ENCODE results near the gene ASTL. TPM values are rescaled to one million over a fixed set of nuclear protein-coding genes. Genes with fewer than 3 reads are reported as not detected.
A peak's percentile ranks its signal among the peaks of the same experiment; 100 is the strongest.

Gene ASTL
- total and polyA plus RNA-seq, 5 donors = not detected

DNA sequence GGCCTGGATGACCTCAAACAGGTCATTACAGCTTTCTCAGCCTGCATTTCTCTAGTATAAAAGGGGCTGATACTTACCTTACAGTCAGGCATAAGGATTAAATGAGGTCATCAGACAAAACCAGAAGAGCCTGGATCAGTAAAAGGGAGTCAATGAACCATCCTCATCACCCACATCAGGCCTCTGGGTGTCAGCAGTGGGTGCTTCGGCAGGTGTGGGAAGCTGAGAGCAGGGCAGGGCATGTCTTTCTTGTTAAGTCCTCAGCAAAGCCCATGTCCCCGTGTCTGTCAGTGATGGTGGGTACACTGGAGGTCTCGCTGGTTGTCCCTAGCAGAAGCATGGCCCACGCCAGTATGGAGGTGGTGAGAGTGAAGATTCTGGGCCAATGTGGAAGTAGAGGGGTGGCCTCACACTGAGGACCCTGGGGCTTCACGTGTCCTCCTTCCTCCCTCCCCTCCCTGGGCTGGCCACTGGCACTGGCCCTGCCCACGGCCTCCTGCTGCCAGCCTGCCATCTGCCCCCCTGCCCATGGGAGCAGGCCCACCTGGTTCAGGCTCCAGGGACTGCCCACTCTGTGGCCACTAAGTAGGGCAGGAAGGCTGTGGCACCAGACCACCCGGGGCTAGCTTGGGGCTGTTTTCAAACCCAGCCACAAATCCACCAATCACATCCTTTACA lies 26.3 kb downstream of the ASTL start:
- intact Hi-C loops (cut with DNase I) = loop anchor here (10.0 kb wide), 2 partner anchors 87 to 117 kb away; partner anchors contain the start of gene ANKRD36C (in 1 of the 4)
- Histone ChIP-seq H3K27ac (ENCODE audit: low read length) (no peak overlapping the region), H3K9me3 (ENCODE audit: control insufficient read depth, low read length) (no peaks in the 10 kb centered on the region), H3K27me3 (ENCODE audit: control insufficient read depth, insufficient read depth) (no peaks in the 10 kb centered on the region), H3K4me1 (ENCODE audit: control insufficient read depth, insufficient read depth, low read length) (peaks cover 5% of the 10 kb centered on the region), H3K4me3 (ENCODE audit: low read length) (no peak overlapping the region)
- ATAC-seq (no peak), DNase-seq (no peak)
- 94% methylated on average over 7 of the region's 7 CpGs for WGBS

DNA sequence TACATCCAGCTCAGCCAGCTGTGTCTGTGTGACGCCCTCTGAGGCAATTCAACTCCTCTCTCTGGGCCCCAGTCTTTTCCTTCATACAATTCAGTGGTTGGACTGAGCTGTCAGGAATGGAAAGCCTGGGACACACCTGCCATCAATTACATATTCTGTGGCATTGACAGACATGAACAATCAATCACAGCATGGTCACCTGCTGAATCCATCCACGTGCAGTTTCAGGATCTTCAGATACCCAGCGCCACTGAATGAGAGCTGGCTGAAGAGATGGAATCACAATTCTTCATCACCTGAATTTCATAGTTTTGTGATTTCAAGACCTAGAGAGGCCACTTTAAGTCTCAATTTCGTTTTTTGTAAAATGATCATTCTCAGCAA lies 27.1 kb downstream of the ASTL start:
- H3K27ac ChIP-seq (ENCODE audit: low read length) = no peak overlapping the region
- DNase-seq = no peak
- WGBS = 86% methylated on average over 4 of the region's 4 CpGs

DNA sequence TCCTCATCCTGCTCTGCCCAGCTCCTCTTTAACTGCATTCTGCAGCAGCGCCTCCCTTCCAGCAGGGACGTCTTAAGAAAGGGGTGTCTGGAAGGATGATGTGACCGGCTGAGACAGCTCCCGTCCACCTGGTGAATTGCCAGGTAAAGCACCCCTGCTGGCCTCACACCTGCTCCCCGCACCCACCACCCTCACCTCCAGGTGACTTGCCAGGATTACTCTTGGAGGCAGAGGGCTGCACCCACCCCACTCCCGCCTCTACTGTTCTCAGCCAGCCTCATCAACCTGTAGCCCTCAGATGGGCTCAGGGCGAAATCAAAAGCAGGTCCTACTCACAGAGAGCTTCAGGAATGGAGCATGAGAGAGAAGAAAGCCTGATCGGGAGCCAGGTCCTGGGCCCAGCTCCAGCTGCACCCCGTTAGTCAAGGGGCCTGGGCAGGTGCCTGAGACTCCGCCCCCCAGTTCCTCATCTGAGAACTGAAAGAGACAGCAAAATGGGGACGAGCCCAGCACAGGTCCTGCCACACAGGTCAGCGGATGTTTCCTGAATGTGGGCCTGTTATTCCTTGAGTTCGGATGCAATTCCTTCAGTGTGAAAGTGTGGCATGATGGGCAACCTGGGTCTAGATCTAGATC lies 27.6 kb downstream of the ASTL start:
- intact Hi-C loops (cut with DNase I) = loop anchor here (10.0 kb wide), 2 partner anchors 86 to 116 kb away; partner anchors contain the start of gene ANKRD36C (in 1 of the 4)
- WGBS = 92% methylated on average over 13 of the region's 13 CpGs
- no peak for ATAC-seq
- no peak overlapping the region for H3K27ac ChIP-seq (ENCODE audit: low read length)
- DNase-seq = no peak
- H3K4me1 ChIP-seq (ENCODE audit: control insufficient read depth, insufficient read depth, low read length) = peaks cover 5% of the 10 kb centered on the region
- no peaks in the 10 kb centered on the region for H3K27me3 ChIP-seq (ENCODE audit: control insufficient read depth, insufficient read depth)
- no peak overlapping the region for H3K4me3 ChIP-seq (ENCODE audit: low read length)
- no peaks in the 10 kb centered on the region for H3K9me3 ChIP-seq (ENCODE audit: control insufficient read depth, low read length)

More for the DNA sequence above, 27.1 kb downstream of the ASTL start:
- no peaks in the 10 kb centered on the region for H3K9me3 ChIP-seq (ENCODE audit: control insufficient read depth, low read length)
- H3K4me3 ChIP-seq (ENCODE audit: low read length) = no peak overlapping the region
- intact Hi-C loops (cut with DNase I) = loop anchor here (10.0 kb wide), 2 partner anchors 86 to 116 kb away; partner anchors contain the start of gene ANKRD36C (in 1 of the 4)
- ATAC-seq = no peak
- no peaks in the 10 kb centered on the region for H3K27me3 ChIP-seq (ENCODE audit: control insufficient read depth, insufficient read depth)
- H3K4me1 ChIP-seq (ENCODE audit: control insufficient read depth, insufficient read depth, low read length) = peaks cover 5% of the 10 kb centered on the region

DNA sequence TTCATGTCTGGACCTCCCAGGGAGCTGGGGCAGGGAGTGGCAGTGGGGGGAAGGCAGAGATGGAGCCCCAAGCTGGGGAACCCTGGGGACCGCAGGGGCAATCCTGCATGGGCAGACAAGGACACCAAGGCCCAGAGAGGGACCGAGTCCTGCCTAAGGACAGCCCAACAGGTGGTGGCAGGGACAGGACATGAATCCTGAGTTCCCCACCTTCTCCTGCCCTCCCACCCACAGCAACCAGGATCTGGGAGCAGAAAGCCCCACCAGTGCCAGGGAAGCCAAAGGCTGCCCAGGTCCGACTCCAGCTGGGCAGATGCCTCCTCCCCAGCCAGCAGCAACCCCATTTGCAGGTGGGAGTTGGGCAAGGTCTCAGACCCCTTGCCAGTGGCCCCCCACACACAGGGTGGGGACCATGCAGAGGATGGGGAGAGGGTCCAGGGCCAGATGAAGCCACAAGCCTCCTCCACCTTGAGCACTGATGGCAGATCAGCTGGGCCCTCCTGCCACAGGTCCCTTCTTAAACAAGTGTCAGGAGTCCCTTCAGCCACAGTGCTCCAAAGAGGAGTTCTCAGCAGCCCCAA lies 28.3 kb downstream of the ASTL start:
- peaks cover 5% of the 10 kb centered on the region for H3K4me1 ChIP-seq (ENCODE audit: control insufficient read depth, insufficient read depth, low read length)
- ATAC-seq (no peak), DNase-seq (no peak)
- WGBS = 97% methylated on average over 3 of the region's 3 CpGs
- no peaks in the 10 kb centered on the region for H3K27me3 ChIP-seq (ENCODE audit: control insufficient read depth, insufficient read depth)
- no peak overlapping the region for H3K4me3 ChIP-seq (ENCODE audit: low read length)
- intact Hi-C loops (cut with DNase I) = loop anchor here (10.0 kb wide), 2 partner anchors 85 to 115 kb away; partner anchors contain the start of gene ANKRD36C (in 1 of the 4)
- no peaks in the 10 kb centered on the region for H3K9me3 ChIP-seq (ENCODE audit: control insufficient read depth, low read length)
- H3K27ac ChIP-seq (ENCODE audit: low read length) = no peak overlapping the region

DNA sequence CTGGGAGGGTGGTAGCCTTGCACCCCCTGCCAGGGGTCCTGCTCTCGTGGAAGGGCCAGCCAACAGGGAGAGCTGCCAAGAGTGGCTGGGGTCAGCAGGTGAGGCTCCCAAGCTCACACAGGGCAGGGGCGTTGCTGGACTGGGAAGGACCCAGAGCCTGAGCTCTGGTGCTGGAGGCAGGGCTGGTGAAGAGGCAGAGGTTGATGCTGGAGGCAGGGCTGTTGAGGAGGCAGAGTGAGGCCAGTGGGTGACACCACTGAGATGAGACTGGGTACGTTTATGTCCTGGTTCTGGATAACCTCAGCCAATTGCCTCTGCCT lies 29.0 kb downstream of the ASTL start:
- intact Hi-C loops (cut with DNase I) = no loop called here
- H3K27ac ChIP-seq (ENCODE audit: low read length) = peak overlapping the region; percentile 6
- peaks cover 5% of the 10 kb centered on the region for H3K4me1 ChIP-seq (ENCODE audit: control insufficient read depth, insufficient read depth, low read length)
- H3K4me3 ChIP-seq (ENCODE audit: low read length) = no peak overlapping the region
- DNase-seq (no peak), ATAC-seq (no peak)
- H3K9me3 ChIP-seq (ENCODE audit: control insufficient read depth, low read length) = no peaks in the 10 kb centered on the region
- no peaks in the 10 kb centered on the region for H3K27me3 ChIP-seq (ENCODE audit: control insufficient read depth, insufficient read depth)
- WGBS = 19% methylated on average over 3 of the region's 3 CpGs

DNA sequence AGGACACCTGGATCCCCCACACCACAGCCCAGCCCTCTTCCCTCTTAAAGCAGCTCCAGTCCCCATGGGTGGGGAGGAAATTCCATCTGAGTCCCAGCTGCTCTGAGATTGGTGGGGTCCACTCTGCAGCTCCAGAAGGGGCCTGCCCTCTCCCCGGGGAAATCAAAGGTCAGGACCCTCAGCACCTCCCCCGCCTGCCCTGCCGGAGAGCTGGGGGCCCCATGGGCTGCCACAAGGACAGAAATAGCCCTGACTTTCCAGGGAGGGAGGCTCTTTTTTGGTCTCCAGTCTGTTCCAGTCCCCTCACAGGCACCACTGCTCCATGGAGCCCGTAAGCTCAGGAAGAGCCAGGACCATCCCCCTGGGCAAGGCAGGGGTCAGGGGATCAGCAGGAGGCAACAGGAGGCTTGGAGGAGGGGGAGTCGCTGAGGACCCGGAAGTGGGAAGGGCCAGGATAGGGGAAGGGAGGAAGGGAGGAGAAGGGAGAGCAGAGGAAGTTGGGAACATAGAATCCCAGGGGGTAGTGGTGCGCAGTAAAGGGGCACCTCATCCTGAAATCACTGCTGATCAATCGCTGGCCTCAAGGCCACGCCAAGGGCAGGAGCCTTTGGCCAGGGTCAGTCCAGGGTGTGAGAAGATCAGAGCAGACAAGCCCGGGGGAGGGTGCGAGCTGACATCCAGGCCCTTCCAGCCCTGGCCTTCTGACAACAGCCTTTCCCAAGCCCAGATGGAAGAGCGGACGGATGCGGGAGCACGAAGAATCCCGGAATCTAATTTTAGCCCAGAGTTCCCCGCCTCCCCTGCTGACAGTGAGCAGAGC lies 29.6 kb downstream of the ASTL start:
- intact Hi-C loops (cut with DNase I) = no loop called here
- H3K9me3 ChIP-seq (ENCODE audit: control insufficient read depth, low read length) = no peaks in the 10 kb centered on the region
- no peak overlapping the region for H3K4me3 ChIP-seq (ENCODE audit: low read length)
- H3K27me3 ChIP-seq (ENCODE audit: control insufficient read depth, insufficient read depth) = no peaks in the 10 kb centered on the region
- WGBS = 16% methylated on average over 17 of the region's 17 CpGs
- peak overlapping the region; percentile 19 for H3K27ac ChIP-seq (ENCODE audit: low read length)
- ATAC-seq (peak; percentile 56 to 59), DNase-seq (peak; percentile 51 to 78 (median 68))
- peaks cover 5% of the 10 kb centered on the region for H3K4me1 ChIP-seq (ENCODE audit: control insufficient read depth, insufficient read depth, low read length)

DNA sequence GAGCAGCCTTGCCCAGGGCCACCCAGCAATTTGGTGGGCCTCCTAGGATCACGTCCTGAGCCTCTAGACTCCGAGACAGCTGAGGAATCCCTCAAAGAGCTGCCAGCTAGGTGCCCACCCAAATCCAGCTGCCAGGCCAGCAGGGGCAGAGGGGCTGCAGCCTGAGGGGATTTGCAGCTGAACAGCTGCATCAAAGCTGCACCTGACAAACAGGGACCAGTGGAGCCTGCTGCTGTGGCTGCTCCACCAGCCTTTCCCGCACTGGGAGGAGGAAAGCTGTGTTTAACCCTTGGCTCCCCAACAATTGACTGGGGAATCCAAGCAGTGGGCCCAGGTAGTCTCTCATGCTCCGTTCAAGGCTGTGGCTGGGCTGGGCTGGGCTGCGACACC lies 30.2 kb downstream of the ASTL start:
- intact Hi-C loops (cut with DNase I) = no loop called here
- Histone ChIP-seq H3K27ac (ENCODE audit: low read length) (no peak overlapping the region), H3K4me3 (ENCODE audit: low read length) (no peak overlapping the region), H3K4me1 (ENCODE audit: control insufficient read depth, insufficient read depth, low read length) (peaks cover 5% of the 10 kb centered on the region), H3K27me3 (ENCODE audit: control insufficient read depth, insufficient read depth) (no peaks in the 10 kb centered on the region), H3K9me3 (ENCODE audit: control insufficient read depth, low read length) (no peaks in the 10 kb centered on the region)
- ATAC-seq = no peak
- 42% methylated on average over 5 of the region's 5 CpGs for WGBS
- DNase-seq = no peak

DNA sequence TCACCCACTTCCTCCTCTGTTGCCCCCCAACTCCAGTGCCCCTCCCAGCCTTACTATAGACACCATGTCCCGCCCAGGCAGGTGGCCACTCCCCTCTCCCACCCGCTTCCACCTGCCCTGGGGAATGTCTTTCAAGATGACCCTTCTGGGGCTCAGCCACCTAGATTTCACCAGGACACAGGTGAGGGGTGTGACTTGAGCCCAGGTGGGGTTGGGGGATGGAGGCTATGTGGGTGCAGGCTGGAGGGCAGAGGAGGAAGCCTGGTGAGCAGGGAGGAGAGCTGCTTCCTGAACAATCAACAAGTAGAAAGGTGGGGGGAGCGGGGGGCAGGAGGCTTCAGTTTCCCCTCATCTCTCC lies 30.6 kb downstream of the ASTL start:
- DNase-seq (no peak), ATAC-seq (no peak)
- H3K4me1 ChIP-seq (ENCODE audit: control insufficient read depth, insufficient read depth, low read length) = peaks cover 5% of the 10 kb centered on the region
- H3K27ac ChIP-seq (ENCODE audit: low read length) = no peak overlapping the region
- no peak overlapping the region for H3K4me3 ChIP-seq (ENCODE audit: low read length)
- intact Hi-C loops (cut with DNase I) = no loop called here
- whole genome bisulfite sequencing = 91% methylated on average over 3 of the region's 3 CpGs
- H3K9me3 ChIP-seq (ENCODE audit: control insufficient read depth, low read length) = no peaks in the 10 kb centered on the region
- H3K27me3 ChIP-seq (ENCODE audit: control insufficient read depth, insufficient read depth) = no peaks in the 10 kb centered on the region

DNA sequence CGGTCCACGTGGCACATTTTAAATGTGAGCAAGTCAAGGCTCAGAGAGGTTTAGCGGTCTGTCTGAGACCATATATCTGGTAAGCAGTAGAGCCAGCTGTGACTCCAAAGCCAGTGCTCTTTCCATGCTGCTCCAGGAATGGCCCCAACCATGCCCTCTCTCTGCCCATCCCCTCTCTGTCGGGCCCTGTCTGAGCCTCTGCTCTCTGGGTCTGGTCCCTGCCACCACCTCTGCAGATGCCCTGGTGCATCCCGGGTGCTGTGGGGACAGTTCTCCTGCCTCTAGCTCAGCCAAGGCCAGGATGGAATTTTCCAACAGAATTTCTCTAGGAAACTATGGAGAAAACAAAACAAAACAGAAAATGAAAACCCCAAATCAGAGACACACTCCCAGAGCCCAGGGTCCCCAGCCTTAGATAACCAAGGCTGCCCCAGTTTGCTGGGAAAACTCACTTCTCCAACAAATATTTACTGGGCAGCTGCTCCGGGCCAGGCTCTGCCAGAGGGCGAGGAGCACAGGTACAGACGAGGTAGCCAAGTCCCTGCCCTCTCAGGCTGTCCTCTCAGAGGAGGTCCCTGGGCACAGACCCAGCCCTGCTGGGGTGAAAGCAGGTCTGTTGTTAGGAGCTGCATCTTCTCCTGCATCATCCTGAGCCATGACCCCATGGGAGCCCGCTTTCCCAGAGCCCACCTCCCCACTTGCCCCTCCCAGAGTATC lies 31.2 kb downstream of the ASTL start:
- no peak for DNase-seq
- no peak overlapping the region for H3K27ac ChIP-seq (ENCODE audit: low read length)
- no peaks in the 10 kb centered on the region for H3K27me3 ChIP-seq (ENCODE audit: control insufficient read depth, insufficient read depth)
- ATAC-seq = no peak
- peaks cover 5% of the 10 kb centered on the region for H3K4me1 ChIP-seq (ENCODE audit: control insufficient read depth, insufficient read depth, low read length)
- no peak overlapping the region for H3K4me3 ChIP-seq (ENCODE audit: low read length)
- intact Hi-C loops (cut with DNase I) = no loop called here
- no peaks in the 10 kb centered on the region for H3K9me3 ChIP-seq (ENCODE audit: control insufficient read depth, low read length)
- WGBS = 78% methylated on average over 9 of the region's 9 CpGs

DNA sequence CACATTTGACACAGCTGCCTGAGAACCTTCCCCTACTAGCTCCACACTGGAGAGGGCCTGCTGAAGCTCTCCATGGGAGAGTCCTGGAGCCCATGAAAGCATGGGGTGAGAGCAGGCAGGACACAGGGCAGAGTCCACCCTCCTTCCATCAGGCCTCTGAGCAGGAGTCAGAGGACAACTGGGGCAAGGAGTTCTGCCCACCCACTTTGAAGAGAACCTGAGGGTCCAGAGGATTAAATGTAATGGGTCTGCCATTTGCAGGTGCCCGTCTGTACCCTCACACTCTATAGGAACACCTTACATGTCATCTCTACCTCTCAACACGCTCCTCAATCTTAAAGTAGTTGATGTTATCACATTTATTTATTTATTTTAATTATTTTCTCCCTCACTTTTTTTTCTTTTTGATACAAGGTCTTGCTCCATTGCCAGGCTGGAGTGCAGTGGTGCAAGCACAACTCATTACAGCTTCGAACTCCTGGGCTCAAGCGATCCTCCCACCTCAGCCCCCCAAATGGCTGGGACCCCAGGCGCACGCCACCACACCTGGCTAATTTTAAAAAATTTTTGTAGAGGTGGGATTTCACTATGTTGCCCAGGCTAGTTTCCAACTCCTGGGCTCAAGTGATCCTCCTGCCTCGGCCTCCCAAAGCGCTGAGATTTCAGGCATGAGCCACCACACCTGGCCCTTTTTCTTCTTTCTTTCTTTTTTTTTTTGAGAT lies 32.1 kb downstream of the ASTL start:
- intact Hi-C loops (cut with DNase I) = no loop called here
- DNase-seq = no peak
- WGBS = 96% methylated on average over 8 of the region's 8 CpGs
- peaks cover 5% of the 10 kb centered on the region for H3K4me1 ChIP-seq (ENCODE audit: control insufficient read depth, insufficient read depth, low read length)
- H3K9me3 ChIP-seq (ENCODE audit: control insufficient read depth, low read length) = no peaks in the 10 kb centered on the region
- ATAC-seq = no peak
- no peak overlapping the region for H3K4me3 ChIP-seq (ENCODE audit: low read length)
- H3K27me3 ChIP-seq (ENCODE audit: control insufficient read depth, insufficient read depth) = no peaks in the 10 kb centered on the region
- H3K27ac ChIP-seq (ENCODE audit: low read length) = no peak overlapping the region

All from right cardiac atrium (tissue), 5 donors.